HG02678 (cell line): ENCODE results near the gene RIMS1.

Experiments used
- ATAC-seq: cut with Tn5 transposase; IDR thresholded peaks from one replicate; pipeline ENCODE4 v1.9.1; 2021; ENCODE audit warnings: mild to moderate bottlenecking, moderate library complexity; ENCODE audit not compliant: unreplicated experiment

The RIMS1 gene

DNA sequence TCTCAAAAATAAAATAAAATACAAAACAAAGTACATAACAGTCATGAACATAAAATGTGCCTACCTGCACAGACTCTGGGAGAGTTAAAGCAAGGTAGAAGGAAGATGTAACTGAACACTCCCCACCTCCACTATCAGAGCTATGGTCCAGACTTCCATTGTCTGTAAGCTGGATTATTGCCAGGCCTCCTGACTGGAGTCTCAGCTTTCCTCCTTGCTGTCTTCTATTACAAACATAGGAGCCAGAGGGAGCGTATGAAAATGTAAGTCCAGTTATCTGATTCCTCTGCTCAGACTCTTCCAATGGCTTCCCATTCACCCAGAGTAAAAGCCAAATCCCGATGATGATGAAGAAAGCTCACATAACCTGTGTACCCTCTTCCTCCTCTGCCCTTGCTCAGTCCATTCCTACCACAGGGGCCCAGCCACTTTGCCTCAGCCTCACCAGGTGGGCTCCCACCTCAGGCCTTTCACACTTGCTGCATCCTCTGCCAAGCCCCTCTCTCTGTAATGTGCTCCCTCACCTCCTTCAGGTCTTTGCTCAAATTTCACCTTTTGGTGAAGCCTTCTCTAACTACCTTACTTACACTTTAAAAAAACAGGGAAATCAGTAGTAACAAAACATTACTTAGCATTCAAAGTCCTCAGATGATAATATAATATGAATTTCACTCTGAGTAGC, 194.1 kb downstream of the RIMS1 start:
- no peak for ATAC-seq

DNA sequence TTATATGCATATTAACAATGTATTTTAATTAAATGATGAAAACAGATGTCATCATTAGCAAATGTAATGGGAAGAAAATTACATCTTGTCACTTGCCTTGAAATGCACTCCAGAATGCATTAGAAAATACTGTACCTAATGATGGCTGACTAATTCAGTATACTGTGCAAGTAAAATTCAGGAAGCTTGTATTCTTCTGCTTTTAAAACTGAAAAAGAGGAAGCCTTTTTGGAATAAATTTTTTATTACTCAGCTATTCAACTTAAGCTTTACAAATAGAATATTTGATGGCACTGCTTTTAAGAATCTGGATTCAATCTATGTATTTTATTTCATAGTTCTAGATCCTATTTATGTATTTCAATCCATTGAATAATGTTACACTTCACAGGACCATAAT, 195.5 kb downstream of the RIMS1 start:
- no peak for ATAC-seq

DNA sequence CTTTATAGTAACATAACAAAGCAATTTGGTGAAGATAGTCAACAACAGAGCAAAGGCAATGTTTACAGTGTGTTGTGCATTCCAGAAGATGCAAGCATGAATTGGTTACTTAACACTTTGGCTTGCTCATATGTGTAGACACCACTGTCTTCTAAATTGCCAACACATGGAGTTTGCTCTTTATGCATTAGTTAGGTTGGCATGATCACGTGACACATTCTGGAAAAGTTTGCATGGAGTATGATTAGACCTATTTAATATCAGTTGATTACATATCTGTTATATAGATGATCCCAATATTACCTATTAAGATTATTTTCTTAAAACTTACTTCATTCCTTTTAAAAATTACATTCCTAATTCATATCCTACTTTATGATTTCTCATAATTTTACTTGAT, 197.6 kb downstream of the RIMS1 start:
- no peak for ATAC-seq

DNA sequence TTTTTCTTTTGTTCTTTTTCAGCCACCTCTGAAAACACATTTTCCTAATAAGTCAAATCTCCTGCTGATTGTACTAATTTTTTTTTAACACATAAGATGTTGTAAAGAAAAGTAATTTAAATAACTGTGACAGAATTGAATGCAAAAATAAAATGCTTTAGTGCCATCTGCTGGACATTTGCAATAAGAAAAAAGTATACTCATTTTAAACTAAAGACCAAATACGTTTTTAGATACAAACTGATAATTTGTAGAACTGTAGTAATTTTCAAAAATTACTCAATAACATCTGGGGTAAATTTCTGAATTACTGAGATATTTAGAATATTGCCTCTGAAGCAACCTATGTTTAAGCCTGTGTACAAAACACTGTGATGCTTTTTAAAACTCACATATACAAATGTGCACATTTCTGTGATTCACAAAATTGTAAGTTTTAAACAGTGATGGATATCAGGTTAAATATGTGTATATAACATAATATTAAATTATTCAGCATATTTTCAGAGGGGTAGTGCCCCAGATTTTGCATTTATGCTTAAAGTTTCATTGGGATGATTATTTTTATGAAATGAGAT, 198.7 kb downstream of the RIMS1 start:
- ATAC-seq, result no peak

DNA sequence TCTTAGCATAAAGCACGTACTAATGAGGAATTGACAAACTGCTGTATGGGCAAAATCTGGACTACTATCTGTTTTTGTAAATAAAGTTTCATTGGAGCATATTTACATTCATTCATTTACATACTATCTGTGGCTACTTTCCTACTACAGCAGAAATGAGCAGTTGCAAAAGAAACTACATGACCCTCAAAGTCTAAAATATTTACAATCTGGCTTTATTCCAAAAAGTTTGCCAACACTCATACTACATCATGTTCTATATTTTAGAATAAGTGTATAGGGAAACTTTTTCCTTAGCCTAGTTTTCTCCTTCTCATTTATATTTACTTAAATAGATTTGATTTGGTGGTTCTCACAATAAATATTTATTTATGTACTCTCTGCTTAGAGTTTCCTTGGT, 208.2 kb downstream of the RIMS1 start:
- ATAC-seq, result no peak

DNA sequence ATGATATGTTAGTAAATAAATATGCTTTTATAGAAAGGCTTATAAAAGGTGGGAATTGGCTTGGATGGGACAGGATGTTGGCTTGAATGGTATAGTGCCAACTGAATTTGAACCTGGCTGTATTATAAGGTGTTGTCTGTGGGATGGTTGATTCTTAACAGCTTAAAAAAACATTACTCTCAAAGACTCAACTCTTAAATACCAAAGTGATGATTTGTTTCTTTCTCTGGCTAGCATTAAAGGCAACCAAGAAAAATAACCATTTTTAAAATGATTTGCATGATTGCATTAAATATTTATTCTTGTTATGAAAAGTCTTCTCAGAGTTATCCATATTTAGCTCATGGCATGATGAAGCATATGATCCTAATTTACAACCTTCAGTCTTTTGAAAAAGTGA, 216.2 kb downstream of the RIMS1 start:
- ATAC-seq, result no peak

DNA sequence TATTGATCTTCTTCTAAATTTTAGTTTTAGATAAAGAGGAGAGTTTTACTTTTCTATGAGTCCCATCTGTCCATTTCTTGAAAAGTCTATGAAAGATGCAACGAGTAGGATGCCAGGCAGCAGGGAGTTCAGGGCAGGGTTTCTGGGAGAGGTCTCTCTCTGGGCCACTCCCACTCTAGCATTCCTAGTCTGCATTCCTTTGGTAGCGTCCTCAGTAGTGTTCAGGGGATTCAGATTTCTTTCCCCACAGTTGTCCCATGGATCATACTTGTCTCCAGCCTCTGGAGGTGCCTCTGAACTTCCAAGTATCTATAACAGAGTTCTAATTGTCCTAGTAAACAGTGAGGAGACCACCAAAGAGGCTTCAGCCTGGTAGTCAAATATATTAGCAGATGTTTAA, 225.3 kb downstream of the RIMS1 start:
- no peak for ATAC-seq

DNA sequence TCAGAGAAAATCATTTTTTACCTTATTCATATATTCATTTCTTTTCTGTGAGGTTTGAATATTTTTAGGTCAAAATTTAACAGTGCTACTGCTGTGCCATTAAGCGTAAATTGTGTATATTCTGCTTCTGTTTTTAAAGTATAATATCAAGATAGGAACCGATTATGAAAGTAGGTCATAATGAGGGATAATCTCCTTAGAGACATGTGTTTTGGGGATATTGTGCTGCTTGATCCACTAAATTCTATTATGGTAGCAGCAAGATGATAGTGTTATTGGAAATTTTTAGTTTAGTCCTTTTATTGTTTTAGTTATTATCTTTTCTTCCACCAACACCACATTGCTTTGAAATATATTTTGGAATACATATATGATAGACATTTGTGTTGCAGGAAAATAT, 244.0 kb downstream of the RIMS1 start:
- no peak for ATAC-seq

DNA sequence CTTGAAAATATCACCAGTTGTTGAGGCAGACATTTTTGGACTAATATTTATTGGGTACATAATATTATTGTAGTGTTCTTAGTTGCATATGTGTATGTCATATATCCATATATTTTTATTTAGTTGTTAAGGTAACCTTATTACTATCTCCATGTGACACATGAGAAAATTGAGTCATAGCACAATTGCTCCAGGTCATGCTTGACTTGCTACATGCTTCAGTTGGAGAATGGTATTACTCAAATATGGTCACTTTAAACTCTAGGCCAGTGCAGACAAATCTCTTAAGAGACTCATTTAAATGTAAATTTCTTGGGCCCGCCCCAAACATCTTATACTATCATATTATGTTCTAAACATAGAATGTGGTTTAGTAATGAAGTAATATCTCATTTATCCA, 246.1 kb downstream of the RIMS1 start:
- ATAC-seq, result no peak

DNA sequence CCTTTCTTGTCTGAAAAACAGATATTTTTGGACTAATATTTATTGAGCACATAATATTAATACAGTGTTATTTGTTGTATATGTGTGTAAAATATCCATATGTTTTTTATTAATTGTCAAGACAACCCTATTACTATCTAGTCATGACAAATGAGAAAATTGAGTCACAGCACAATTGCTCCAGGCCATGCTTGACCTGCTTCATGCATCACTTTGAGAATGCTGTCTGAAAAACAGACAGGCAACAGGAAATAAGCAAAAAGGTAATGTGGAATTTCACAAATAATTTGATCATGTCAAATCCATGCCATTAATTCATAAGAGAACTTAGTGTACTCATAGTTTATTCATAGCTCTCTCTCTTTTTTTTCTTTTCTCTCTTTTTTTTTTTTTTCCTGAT, 246.5 kb downstream of the RIMS1 start:
- ATAC-seq, result no peak

DNA sequence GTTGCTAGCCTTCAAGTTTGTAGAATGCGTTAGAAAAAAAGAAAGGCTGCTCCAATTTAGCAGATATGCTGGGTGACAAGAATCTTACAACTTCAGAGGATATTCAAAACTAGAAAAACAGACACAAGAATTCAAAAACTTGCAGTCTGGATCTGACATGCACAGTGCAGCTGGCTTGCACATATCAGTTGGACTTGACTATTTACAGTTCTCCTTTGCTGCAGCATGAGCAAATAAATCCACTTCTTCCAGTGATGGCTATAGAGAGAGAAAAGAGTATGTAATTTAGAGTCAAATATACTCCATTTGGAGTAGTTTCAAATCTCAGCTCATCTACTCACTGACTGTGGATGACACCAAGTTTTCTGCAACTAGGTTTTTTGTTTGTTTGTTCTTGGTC, 247.0 kb downstream of the RIMS1 start:
- ATAC-seq, result no peak

DNA sequence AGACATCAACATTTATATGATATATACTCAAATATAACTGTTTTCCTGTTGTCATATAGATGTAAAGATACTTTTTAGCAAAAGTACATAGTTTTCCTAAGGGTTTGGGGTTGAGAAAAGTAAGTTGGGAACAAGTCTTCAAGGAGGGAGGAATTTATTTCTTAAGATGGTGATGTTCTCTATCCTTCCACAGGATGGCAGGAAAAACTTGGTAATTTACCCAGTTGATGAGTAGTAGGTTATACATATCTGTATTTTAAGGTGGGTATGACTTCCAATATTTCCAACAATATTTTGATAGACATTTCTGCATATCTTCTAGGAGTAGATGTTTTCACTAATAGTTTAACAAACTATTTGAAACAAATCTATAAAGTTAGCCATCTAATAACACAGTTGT, 254.4 kb downstream of the RIMS1 start:
- ATAC-seq, result no peak

DNA sequence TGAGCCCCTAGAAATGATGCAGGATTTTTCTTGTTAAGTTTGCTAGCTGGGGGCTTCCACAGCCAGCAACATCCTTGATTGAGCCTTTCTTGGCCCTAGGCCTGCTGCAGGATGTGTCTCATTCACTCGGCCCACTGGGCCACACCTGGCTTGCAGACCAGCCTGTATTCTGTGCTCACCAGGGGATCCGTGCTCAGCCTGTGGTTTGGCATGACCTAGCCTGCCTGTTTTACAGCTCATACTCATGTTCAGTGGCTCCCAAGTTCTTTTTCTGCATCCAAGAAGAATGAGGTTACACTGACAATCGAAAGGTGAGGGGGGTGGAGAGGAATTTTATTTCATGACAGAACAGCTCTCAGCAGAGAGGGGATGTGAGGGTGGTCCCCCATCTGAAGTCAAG, 263.4 kb downstream of the RIMS1 start:
- no peak for ATAC-seq

DNA sequence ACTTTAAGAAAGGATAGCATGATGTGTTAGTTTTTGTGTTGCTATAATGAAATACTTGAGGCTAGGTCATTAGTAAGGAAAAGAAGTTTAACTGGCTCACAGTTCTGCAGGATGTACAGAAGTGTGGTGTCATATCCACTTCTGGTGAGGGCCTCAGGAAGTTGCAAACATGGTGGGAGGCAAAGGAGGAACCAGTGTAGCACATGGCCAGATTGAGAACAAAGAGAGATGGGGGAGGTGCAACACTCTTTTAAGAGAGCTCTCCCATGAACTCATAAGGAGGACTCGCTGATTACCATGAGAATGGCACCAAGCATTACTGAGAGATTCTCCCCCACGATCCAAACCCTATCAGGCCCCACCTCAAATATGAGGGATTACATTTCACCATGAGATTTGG, 265.4 kb downstream of the RIMS1 start:
- ATAC-seq, result no peak

DNA sequence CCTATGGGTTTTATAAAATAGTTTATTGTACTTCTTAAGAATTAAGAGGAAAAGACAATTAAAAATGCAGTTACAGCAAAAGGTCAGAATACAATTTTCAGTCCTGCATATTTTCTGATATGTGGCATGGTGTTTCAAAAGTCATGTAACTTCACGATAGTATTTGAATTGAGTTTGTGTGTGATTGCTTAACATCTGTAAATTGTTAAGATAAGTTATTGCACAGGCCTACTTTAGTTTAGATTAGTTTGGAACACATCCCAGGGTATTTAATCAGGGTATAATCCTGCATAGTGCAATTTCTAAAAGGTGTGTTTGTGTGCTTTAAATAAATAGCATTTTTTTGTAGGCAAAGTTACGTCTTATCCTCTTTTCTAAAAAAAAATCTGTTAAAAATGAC, 289.6 kb downstream of the RIMS1 start:
- ATAC-seq, result no peak

DNA sequence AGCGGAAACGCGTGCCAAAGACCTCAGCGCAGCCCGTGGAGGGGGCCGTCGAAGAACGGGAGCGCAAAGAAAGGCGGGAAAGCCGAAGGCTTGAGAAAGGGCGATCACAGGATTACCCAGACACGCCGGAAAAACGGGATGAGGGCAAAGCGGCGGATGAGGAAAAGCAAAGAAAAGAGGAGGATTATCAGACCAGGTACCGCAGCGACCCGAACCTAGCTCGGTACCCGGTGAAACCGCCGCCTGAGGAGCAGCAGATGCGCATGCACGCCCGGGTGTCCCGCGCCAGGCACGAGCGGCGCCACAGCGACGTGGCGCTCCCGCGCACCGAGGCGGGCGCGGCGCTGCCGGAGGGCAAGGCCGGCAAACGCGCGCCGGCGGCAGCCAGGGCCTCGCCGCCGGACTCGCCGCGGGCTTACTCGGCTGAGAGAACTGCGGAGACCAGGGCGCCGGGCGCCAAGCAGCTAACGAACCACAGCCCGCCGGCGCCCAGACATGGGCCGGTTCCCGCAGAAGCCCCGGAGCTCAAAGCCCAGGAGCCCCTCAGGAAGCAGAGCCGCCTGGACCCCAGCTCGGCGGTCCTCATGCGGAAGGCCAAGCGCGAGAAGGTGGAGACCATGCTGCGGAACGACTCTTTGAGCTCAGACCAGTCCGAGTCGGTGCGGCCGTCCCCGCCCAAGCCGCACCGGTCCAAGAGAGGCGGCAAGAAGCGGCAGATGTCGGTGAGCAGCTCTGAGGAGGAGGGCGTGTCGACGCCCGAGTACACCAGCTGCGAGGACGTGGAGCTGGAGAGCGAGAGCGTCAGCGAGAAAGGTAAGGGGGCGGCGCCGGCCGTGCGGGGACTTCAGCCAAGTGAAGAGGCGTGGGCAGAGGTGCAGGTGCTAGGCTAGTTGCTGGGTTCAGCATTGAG, 296.2 kb downstream of the RIMS1 start:
- peak; percentile 65 for ATAC-seq

DNA sequence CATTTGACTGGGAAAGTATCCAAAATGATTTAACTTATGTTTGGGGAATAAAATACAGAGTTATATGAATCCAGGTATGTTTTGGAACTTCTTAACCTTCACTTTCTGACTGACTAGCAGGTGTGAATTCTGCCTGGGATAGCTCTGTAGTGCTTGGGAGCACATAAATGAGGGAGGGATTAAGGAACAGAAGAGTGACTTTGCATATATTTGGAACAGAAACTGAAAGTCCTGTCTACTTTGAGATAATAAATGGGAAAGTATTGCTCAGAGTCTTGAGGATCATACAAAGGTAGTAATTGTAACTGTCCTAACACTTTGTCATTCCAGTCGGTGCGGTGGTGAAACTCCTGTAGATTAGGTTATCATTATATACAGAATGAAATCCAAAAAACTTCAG, 317.6 kb downstream of the RIMS1 start:
- ATAC-seq, result no peak

DNA sequence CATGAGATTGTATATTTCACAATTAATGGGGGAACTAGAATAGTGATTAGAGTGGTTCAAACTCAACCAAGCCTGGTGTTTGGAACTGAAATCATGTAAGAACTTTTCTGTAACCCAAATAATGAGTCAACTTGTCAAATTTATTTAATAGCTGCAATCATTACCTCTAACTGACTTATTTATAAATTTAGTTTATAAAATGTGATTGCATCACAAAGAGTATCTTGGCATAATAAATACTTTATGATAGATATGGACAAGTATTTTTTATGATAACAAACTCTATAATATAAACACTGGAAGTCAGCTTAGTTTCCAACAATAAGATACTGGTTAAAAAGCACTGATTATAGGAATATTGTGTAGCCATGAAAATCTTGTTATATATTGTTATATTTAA, 319.1 kb downstream of the RIMS1 start:
- ATAC-seq, result no peak

DNA sequence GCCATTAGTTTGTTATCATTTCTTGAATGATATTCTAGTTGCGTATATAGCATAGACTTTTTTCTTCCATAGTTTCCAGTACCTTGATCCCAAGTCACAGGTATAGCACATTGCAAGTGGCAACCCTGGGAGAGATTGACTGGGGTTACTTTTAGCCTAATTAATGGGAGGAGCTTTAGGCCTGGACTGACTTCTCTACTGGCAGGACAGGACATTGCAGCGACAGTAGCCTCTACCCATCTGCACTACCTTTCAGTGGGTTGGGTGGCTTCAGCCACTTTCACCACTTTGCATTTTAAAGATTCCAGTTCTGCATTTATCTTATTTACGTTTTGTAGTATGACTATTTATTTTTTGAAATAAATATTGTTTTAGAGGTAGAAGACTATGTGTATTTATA, 320.3 kb downstream of the RIMS1 start:
- ATAC-seq, result no peak

DNA sequence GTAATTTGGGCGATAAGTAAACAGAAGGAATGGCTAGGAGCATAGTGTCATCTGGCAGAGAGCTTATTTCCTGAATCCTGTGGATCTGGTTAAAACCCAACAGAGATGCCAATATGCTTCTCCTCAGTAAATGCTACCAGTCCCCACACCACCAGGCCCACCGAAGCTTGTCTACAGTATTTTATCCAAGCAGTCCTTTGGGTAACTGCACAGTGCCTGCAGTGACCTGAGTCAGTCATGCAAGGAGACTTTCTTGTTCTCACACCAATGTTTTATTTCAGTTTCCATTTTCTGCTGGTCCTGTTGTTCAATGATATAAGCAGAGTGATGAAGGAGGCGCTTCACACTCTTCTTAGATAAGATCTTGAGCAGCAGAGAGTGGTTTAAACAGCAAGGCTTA, 326.3 kb downstream of the RIMS1 start:
- ATAC-seq, result no peak

DNA sequence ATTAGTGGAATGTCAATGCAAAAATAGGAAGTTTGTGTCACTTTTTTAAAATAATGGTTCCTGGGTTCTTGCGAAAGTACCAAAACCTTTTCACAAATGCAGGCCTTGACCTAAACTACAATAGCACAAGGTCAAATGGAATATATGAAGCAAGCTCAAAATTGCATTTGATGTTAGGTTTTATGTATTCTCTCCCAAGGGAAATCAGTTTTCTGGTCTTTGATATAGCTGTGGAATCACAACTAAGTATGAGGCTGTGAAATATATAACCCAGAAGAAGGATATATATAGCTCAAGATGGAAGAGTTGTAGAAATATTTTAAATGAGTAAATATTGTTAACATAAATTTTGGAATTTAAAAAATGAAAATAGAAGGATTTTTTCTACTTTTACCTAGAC, 327.3 kb downstream of the RIMS1 start:
- no peak for ATAC-seq
